DMS 273 treated with DMSO at 0.1 percent for 48 hours (cell line): ENCODE measurements around the gene PLEKHA5.
"Not testable (repeated sequence)": the region's sequence is repeated elsewhere in the genome, so short reads cannot be mapped to it uniquely, and the experiment has no call there.

Experiments used
- DNase-seq: peaks from one replicate; lab custom pipeline; 2025; lab: John Stamatoyannopoulos, UW

The PLEKHA5 gene

GRCh38 chr12:19167708-19168107, 38.2 kb downstream of the PLEKHA5 start:
- DNase-seq: no peak

- DNase-seq: no peak
Measured at GRCh38 chr12:19168644-19169043, 39.1 kb downstream of the PLEKHA5 start.

GRCh38 chr12:19169222-19169621, 39.7 kb downstream of the PLEKHA5 start:
- DNase-seq: no peak

- not testable (repeated sequence) for DNase-seq
Measured at GRCh38 chr12:19170286-19170685, 40.8 kb downstream of the PLEKHA5 start.

- no peak for DNase-seq
Measured at GRCh38 chr12:19171731-19172130, 42.2 kb downstream of the PLEKHA5 start.

GRCh38 chr12:19177754-19178153, 48.2 kb downstream of the PLEKHA5 start:
- no peak for DNase-seq

GRCh38 chr12:19179986-19180385, 50.5 kb downstream of the PLEKHA5 start:
- no peak for DNase-seq

GRCh38 chr12:19181666-19182426, 52.3 kb downstream of the PLEKHA5 start:
- no peak for DNase-seq

GRCh38 chr12:19183121-19183838, 53.7 kb downstream of the PLEKHA5 start:
- DNase-seq: no peak

GRCh38 chr12:19185262-19185929, 55.9 kb downstream of the PLEKHA5 start:
- no peak for DNase-seq

- no peak for DNase-seq
Measured at GRCh38 chr12:19186722-19187661, 57.5 kb downstream of the PLEKHA5 start.

- DNase-seq: no peak
Measured at GRCh38 chr12:19189522-19189921, 60.0 kb downstream of the PLEKHA5 start.

- no peak for DNase-seq
Measured at GRCh38 chr12:19190292-19191031, 60.9 kb downstream of the PLEKHA5 start.

- DNase-seq: no peak
Measured at GRCh38 chr12:19191089-19191488, 61.6 kb downstream of the PLEKHA5 start.

- DNase-seq: no peak
Measured at GRCh38 chr12:19191563-19191962, 62.0 kb downstream of the PLEKHA5 start.

GRCh38 chr12:19192710-19193109, 63.2 kb downstream of the PLEKHA5 start:
- DNase-seq: no peak

- no peak for DNase-seq
Measured at GRCh38 chr12:19194963-19195362, 65.4 kb downstream of the PLEKHA5 start.

- no peak for DNase-seq
Measured at GRCh38 chr12:19196959-19197630, 67.6 kb downstream of the PLEKHA5 start.

- no peak for DNase-seq
Measured at GRCh38 chr12:19198272-19198671, 68.7 kb downstream of the PLEKHA5 start.

- no peak for DNase-seq
Measured at GRCh38 chr12:19199332-19199731, 69.8 kb downstream of the PLEKHA5 start.

GRCh38 chr12:19200261-19200660, 70.7 kb downstream of the PLEKHA5 start:
- DNase-seq: no peak
